ENCODE results near the gene IFNGR2.

DNA sequence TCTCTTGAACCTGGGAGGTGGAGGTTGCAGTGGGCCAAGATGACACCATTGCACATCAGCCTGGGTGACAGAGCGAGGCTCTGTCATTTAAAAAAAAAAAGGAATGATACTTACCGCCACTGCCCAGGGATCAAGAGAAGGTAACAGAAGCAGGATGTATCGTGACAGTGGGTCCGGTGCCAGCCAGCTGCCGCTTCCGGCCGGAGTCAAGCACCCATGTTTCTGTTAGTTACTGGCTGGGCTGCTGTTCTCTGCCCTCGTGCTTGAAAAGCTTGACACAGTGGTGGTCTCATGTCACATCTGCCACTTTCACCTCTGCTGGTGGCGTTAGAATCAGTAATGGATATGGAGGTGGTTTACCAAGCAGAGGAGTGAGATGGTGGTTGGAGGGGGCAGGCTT, 21.0 kb downstream of the IFNGR2 start:
- TF ChIP-seq, protein P1, sequence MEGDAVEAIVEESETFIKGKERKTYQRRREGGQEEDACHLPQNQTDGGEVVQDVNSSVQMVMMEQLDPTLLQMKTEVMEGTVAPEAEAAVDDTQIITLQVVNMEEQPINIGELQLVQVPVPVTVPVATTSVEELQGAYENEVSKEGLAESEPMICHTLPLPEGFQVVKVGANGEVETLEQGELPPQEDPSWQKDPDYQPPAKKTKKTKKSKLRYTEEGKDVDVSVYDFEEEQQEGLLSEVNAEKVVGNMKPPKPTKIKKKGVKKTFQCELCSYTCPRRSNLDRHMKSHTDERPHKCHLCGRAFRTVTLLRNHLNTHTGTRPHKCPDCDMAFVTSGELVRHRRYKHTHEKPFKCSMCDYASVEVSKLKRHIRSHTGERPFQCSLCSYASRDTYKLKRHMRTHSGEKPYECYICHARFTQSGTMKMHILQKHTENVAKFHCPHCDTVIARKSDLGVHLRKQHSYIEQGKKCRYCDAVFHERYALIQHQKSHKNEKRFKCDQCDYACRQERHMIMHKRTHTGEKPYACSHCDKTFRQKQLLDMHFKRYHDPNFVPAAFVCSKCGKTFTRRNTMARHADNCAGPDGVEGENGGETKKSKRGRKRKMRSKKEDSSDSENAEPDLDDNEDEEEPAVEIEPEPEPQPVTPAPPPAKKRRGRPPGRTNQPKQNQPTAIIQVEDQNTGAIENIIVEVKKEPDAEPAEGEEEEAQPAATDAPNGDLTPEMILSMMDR (IDR thresholded peaks at IDR 0.05) = no peak
- no peak for TF ChIP-seq POLR2A (IDR thresholded peaks at IDR 0.05)
